Measurements from ENCODE around the gene CPT1C. TPM values are rescaled to one million over a fixed set of nuclear protein-coding genes. Genes with fewer than 3 reads are reported as not detected.

The CPT1C gene
- total RNA-seq, 1 experiment from 2014 or later: 2.5 TPM

DNA sequence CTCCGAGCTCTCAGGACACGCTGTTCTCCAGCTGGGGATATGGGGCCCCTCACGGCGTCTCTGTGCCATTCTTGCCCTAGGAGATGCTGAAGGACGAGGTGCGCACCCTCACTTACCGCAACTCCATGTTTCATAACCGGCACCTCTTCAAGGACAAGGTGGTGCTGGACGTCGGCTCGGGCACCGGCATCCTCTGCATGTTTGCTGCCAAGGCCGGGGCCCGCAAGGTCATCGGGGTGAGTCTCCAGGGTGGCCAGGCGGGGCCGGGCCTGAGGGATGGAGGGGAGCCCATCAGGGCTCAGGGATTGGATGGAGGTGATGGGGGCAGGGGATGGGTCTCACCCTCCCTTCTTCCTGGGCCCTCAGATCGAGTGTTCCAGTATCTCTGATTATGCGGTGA lies 9.1 kb upstream of the CPT1C start:
- no peak for DNase-seq (ENCODE audit: low read depth)

DNA sequence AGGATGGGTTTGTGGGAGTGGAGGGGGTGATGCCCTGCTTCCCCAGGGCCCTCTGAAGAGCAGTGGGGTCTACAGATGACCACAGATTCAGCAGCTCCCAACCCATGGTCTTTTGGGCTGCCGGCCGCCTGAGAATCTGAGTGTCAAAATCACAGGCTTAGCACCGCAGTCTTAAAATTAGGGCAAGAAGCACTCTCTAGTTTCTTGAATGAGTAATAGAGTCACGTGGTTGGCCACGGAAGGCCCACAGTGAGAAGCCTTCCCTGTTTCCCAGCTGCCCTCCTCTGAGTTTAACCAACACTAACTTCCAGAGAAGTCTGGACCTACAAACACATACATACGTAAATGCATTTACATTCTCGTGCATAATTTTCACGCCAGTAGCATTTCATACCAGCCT lies 8.6 kb upstream of the CPT1C start:
- peak; percentile 20 for DNase-seq (ENCODE audit: low read depth)

DNA sequence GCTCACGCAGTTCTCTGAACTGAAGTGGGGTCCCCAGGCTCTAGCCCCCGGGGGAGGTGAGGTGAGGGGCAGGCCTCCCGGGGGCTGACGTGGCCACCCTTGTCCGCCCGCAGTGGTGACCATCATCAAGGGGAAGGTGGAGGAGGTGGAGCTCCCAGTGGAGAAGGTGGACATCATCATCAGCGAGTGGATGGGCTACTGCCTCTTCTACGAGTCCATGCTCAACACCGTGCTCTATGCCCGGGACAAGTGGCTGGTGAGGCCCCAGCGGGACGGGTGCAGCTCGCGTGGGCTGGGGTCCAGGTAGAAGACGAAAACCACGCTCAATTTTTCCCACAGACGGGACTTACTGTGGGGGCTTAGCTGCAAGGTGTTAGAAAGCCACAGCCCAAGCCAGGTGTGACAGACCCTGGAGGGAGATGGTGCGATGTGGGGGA lies 7.1 kb upstream of the CPT1C start:
- no peak for DNase-seq (ENCODE audit: low read depth)

DNA sequence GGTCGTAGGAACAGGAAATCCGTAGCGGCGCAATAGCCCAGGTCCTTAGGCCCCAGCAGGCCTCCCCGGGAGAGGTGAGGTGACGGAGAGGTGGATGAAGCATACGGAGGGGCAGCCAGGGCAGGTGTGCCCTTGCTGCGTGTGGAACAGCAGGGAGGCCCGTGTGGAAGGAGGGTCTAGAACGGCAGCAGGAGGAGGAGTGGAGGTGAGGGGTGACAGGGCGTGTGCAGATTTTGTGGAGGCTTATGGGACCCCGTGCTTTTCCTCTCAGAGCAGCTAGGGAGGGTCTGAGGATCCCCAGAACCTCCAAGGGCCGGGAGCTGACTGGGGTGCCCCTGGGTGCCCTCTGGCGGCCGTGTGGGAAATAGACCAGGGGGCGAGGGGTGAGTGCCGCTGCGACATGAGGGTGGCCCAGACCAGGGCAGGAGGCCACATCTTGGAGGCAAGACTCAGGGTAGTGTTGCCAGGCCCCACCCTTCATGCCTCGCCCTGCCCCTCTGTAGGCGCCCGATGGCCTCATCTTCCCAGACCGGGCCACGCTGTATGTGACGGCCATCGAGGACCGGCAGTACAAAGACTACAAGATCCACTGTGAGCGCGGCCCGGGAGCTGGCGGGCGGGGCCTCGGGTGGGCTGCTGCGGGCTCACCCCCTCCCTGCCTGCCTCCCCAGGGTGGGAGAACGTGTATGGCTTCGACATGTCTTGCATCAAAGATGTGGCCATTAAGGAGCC lies 6.5 kb upstream of the CPT1C start:
- no peak for DNase-seq (ENCODE audit: low read depth)

DNA sequence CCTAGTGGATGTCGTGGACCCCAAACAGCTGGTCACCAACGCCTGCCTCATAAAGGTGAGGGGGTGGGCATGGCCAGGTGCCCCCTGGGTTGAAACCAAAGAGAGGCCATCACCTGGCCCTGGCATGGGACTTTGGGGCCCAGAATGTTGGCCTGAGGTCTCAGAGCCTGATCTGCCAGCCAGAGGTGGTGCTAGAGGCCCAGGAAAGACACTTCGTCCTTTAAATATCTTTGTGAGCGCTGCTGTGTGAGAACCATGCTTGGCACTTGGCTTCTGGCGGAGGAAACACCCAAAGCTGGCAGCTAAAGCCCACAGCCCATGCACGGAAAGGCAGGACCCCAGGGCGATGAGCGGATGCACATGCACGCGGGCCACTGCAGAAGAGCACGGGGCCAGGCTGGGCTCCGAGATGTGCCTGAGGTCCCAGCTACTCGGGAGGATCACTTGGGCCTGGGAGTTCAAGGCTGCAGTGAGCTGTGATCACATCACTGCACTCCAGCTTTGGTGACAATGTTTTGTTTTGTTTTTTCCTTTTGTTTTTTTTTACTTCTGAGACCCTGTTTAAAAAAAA lies 5.8 kb upstream of the CPT1C start:
- DNase-seq (ENCODE audit: low read depth): no peak

DNA sequence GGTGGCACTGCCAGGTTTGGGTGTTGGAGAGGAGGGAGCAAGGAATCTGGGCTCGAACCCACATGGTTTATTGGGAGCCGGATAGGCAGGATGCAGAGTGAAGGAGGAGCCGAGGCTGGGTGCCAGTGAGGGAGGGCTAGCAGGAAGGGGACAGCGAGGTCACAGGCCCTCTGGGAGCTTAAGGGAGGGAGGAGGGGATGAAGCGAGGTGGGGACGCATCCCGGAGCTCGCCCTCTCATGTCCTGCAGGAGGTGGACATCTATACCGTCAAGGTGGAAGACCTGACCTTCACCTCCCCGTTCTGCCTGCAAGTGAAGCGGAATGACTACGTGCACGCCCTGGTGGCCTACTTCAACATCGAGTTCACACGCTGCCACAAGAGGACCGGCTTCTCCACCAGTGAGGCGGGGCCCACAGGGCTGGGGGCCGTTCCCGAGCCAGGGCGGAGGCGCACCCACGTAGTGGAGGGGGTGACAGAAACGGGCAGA lies 5.0 kb upstream of the CPT1C start:
- DNase-seq (ENCODE audit: low read depth): no peak

DNA sequence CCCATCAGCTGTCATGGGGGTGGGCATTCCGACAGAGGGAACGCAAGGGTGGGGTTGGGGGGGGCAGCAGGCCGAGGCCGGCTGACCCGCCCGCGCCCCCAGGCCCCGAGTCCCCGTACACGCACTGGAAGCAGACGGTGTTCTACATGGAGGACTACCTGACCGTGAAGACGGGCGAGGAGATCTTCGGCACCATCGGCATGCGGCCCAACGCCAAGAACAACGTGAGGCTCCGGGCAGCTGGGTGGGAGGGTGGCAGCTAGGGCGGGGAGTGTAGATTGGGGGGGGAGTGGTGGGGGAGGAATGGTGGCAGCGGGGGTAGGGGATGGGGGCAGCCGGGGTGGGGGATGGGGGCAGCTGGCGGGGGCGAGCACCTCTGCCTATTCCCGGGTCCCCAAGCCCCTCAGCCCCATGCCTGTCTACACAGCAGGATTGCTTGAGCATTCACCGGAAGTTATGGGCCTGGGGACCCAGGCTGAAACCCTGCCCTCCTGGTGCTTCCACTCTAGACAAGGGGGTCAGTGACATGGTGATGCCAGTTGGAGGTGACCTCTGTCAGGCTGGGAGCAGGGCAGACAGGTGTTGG lies 4.3 kb upstream of the CPT1C start:
- DNase-seq (ENCODE audit: low read depth): no peak

DNA sequence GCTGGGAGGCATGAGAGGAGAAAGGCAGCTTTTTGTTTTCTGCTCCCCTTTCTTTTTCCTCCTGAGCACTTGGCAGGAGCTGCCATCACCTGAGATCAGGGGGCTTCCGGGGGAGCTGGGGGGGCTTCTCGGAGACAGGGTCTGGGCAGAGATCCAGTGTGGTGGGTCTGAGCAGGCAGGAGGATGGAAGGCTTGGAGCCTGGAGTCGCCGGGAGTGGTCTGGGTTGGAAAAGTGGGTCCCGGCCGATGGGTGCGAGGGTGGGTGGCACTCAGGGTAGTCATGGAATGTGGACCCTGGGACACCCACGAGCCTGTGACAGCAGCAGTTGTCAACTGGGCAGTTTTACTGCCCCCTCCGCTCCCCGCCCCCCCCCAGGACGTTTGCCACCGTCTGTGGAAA lies 3.8 kb upstream of the CPT1C start:
- DNase-seq (ENCODE audit: low read depth): no peak

DNA sequence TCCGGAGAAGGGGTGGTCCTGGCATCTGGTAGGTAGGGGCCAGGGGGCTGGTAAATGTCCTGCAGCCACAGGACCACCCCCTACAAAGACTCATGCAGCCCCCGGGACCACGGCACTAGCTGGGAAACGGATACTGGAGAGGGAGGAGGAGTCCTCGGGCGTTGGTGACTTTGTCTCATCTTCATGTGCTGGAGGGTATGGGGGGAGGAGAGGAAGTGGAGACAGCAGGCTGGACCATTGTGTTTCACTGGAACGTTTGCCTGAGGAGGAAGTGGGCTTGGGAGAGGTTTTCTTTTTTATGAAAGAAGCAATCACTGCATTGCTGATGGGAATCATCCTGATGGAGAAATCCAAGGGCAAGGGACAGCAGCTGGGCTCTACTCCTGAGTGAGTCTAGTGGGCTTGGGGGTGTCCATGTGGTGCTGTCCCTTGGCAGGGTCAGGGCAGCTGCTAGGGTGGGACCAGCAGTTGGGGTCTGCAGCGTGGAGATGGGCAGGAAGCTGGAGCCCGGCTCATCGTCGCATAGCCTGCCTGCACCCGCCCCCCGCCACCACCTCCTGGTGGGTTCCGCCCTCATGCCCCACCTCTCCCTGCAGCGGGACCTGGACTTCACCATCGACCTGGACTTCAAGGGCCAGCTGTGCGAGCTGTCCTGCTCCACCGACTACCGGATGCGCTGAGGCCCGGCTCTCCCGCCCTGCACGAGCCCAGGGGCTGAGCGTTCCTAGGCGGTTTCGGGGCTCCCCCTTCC lies 3.2 kb upstream of the CPT1C start:
- DNase-seq (ENCODE audit: low read depth): no peak

DNA sequence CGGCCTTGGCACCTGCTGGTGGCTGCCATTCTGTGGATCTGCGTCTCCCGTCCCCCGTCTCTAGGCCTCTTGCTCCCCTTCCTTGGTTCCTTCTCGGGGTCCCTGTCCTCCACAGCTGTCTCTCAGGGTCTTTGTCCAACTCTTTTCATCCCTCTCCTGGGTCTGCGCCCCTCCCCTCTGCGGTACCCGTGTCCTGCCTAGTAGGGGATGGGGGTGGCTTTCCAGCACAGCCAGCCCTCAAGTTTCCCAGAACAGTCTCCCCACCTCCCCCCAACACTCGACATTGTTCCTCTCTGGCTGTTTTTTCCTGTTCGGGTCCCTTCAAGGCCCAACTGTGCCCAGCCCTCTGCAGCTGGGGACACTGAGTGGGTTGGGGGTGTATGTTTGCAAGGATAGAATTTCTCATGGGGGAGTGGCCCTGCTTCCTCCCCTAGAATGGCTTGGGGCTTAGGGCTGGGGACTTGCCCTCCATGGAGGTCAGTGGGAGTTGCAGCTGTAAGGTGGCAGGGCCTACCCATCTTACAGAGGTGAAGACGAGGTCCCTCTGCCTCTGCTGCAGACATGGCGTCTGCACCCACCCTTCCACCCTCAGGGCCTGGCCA lies 2.3 kb upstream of the CPT1C start:
- no peak for DNase-seq (ENCODE audit: low read depth)

DNA sequence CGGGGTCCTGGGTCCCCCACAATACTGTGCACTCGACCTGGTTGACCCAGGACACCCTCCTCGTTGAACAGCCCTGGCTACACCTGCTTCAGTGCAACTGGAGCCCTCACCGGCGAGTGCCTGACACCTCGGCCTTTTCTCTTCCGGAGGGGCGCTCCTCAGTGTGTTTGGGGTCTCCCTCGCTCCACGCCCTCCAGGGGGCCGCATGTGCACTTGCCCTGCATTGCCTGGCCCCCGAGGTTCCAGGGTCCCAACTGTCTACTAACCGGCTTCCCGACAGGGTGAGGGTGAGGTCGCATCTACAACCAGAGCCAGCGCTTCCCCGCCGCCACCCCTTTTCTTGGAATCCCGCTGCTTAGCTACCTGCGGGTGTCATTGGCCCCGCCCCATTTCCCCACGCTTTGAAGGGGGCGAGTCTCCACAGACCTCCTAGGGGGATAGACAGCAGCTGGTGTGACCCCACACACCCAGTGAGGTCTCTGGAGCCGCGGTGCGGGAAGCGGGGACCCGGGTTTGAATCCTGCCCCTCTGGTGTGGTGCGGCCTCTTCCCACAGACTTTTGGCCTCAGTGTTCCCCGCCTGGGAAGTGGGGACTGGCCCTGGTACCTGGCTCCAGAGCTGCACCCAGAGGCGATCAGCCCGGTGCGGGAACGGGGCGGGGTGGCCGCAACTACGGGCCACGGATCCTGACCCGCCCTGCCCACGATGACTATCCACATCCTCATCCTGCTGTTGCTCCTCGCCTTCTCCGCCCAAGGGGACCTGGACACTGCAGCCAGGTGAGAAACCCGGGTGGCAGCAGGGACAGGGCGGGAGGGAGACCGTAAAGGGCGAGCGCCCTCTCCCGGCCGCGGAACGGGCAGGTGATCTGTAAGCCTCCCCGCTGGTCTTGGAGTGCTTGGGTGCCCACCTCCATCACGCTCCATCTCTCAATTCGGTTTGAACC lies 1.5 kb upstream of the CPT1C start, which contains the start of gene ADM5:
Gene ADM5, plus strand, starts transcription at position 462 of the 946 bp plus-strand sequence. Its CDS starts 244 bp downstream, at position 706.
- DNase-seq (ENCODE audit: low read depth): no peak

DNA sequence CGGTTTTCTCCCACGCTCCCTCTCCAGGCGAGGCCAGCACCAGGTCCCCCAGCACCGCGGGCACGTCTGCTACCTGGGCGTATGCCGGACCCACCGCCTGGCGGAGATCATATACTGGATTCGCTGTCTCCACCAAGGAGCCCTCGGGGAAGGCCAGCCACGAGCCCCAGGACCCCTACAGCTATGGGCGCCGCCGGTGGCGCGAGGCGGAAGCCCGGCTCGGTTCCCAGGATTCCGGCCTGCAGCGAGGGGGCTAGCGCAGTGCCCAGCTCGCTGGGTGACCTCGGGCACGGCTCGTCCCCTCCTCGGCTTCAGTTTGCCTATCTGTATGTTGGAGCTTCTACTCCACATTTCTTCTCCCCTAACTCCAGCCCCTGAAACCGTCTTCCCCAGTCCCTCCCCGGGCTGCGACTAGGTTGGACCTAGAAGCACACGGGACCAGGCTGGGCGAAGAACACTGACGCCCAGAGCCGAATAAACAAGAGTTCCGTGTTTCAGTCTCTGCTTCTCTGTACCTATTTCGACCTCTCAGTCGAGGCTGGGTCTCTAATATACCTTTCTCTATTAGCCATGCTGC lies 749 bp upstream of the CPT1C start:
- no peak for DNase-seq (ENCODE audit: low read depth)

DNA sequence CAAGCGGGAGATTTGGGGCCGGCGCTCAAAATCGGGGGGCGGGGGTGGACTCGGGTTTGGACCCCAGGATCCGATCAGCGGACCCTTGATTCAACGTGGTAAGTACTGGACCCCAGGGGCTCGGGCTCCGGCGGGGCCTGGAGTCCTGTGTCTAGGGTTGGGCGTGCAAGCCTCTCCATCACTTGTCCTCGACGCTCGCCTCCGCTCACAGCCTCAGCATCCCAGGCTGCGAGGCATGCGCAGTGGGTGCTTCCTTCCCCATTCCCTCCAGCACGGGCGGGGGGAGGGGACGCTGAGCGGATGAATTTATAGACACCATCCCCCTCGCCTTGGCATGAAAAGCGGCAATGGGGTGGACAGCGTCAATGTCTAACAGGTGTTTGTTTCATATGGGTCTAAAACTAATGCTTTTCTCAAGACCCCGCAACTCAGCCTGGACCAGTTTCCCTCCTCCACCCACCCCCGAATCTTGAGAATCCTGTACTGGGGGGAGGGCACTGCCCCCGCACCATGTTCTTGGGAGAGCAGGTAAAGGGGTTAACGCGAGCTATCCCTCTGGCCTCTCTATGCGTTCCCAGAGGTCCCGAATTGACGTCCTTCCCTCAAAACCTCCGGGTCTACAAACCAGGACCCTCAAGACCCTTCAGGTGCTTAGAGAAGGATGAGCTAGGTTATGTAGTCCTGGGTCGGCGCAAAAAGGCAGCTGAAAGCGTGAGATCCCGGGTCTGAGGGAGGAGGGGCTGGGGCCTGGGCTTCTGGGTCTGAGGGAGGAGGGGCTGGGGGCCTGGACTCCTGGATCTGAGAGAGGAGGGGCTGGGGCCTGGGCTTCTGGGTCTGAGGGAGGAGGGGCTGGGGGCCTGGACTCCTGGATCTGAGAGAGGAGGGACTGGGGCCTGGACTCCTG lies 579 bp downstream of the CPT1C start:
- peak; percentile 45 for DNase-seq (ENCODE audit: low read depth)

DNA sequence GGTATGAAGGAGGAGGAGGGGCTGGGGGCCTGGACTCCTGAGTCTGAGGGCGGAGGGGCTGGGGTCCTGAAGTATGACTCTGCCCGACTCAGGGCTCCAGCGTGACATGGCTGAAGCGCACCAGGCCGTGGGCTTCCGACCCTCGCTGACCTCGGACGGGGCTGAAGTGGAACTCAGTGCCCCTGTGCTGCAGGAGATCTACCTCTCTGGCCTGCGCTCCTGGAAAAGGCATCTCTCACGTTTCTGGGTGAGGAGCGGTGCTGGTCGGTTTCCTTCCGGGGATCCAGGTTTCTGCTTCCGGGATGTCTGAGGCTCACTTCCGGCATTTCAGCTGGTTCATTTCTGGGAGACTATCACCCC lies 1.2 kb downstream of the CPT1C start:
- DNase-seq (ENCODE audit: low read depth): no peak

DNA sequence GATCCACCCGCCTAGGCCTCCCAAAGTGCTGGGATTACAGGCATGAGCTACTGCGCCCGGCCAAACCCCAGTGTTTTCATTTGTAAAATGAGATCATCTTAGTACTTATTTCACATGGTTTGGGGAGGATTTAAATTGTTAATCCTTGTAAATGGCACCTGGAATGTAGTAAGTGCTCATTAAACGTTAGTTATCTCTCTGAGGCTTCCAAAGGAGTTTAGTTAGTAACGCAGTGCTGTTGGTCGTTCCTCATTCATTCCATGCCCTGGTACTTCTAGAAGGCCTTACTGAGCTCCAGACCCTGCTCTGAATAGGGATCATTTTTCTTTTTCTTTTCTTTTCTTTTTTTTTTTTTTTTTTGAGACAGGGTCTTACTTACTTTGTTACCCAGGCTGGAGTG lies 5.2 kb downstream of the CPT1C start:
- no peak for DNase-seq (ENCODE audit: low read depth)

DNA sequence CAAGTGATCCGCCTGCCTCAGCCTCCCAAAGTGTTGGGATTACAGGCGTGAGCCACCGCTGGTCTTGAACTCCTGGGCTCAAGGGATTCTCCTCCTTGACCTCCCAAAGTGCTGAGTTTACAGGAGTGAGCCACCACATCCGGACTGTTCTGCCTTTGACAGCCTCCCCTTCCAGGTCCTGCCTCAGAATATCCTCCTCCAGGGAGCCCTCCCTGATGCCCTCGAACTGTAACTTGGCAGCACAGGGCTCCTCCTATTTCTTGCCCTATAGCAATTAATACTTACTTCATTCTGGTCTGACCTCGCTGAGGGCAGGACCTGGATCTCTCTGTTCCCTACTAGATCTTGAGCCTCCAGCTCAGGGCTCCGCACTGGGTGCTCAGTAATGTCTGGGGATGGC lies 5.9 kb downstream of the CPT1C start:
- no peak for DNase-seq (ENCODE audit: low read depth)

DNA sequence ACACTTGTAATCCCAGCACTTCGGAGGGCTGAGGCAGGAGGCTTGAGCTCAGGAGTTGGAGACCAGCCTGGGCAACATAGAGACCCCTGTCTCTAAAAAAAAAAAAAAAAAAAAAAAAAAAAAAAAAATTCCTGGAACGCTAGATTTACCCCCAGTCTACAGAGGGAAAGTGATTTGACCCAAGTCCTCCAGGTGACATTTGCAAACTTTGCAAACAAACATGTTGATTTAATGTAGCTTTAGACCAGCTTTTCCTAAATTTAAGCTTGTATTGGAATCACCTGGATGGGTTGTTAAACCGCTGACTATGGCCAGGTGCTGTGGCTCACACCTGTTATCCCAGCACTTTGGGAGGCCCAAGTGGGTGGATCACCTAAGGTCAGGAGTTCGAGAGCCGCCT lies 8.4 kb downstream of the CPT1C start:
- DNase-seq (ENCODE audit: low read depth): no peak

DNA sequence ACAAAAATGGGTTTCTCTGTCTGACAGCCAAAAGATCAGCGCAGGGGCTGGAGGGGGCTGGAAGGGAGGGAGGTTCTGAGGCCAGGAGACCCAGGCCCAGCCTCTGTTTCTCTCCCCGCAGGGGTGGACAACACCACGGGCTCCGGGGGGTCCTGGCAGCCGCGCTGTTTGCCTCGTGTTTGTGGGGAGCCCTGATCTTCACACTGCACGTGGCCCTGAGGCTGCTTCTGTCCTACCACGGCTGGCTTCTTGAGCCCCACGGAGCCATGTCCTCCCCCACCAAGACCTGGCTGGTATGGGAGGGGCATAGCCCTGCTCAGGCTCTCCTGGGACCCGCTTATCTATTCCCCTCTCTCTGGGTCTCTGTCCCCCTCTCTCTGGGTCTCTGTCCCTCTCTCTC lies 9.6 kb downstream of the CPT1C start:
- no peak for DNase-seq (ENCODE audit: low read depth)

DNA sequence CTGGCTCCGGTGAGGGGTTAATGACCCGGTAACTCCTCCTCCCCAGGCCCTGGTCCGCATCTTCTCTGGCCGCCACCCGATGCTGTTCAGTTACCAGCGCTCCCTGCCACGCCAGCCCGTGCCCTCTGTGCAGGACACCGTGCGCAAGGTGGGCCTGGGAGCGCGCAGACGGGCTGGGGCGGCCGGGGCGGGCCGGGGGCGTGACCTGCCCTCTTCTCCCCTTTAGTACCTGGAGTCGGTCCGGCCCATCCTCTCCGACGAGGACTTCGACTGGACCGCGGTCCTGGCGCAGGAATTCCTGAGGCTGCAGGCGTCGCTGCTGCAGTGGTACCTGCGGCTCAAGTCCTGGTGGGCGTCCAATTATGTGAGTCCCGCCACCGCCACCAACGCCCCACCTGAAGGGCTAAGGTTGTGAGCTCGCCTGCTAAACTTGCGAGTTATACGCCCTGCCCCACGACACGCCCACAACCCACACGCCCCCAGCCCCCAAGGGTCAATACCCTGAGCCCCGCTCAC lies 10.4 kb downstream of the CPT1C start:
- DNase-seq (ENCODE audit: low read depth): no peak

Measured in LHCN-M2 (cell line).